SK-N-SH (cell line): ENCODE data around the gene ZNF496. TPM values are rescaled to one million over a fixed set of nuclear protein-coding genes. Genes with fewer than 3 reads are reported as not detected.

Experiments used
- CTCF ChIA-PET: fragments of 300-600, 350-600 bp; formaldehyde crosslinking; extraction: SDS; loops from one replicate; lab custom pipeline; 2021; lab: Yijun Ruan, JAX
- POLR2A ChIA-PET: fragments of 350-600 bp; sonication (Branson Sonifier 250); formaldehyde crosslinking; extraction: SDS; loops from one replicate; lab custom pipeline; 2020; ENCODE audit warnings: antibody characterized with exemption, inconsistent platforms; lab: Yijun Ruan, JAX
- DNase-seq: peaks from one replicate; pipeline ENCODE4 v3.0.0; 2012
- H2AFZ ChIP-seq: fragments of 200-600 bp; sonication (generic); 2 replicates; pipeline ENCODE4 v1.8.1; 2016; ENCODE audit warnings: antibody characterized with exemption, mild to moderate bottlenecking, low read depth
- H3F3A ChIP-seq: fragments of 200-600 bp; sonication (generic); replicated peaks from 2 replicates; pipeline ENCODE3; 2016; ENCODE audit warnings: antibody characterized with exemption, mild to moderate bottlenecking; ENCODE audit not compliant: insufficient read depth
- H3K27ac ChIP-seq, 2 experiments: fragments of 200-500 bp in 1 of 2; fragments of 200-600 bp in 1 of 2; sonication (Bioruptor generic) in 1 of 2; sonication (generic), shearing (Covaris generic) in 1 of 2; 2 replicates each; pipeline versions ENCODE4 v1.5.1 to v1.6.1; 2014 to 2016; ENCODE audit warnings: low read depth in 2 of 2, inconsistent platforms in 1 of 2, low read length in 1 of 2, mild to moderate bottlenecking in 1 of 2, mixed read lengths in 1 of 2
- H3K27me3 ChIP-seq: fragments of 200-600 bp; sonication (generic), shearing (Covaris generic); 2 replicates; pipeline ENCODE4 v1.6.1; 2016; ENCODE audit warnings: mixed run types; ENCODE audit not compliant: insufficient read depth
- H3K36me3 ChIP-seq, 2 experiments: fragments of 200-500 bp in 1 of 2; fragments of 200-600 bp in 1 of 2; sonication (Bioruptor generic) in 1 of 2; sonication (generic) in 1 of 2; replicated peaks in 1 of 2; 2 replicates each; pipeline versions ENCODE3 to v1.5.1; 2014 to 2016; ENCODE audit warnings: low read length in 1 of 2, mild to moderate bottlenecking in 1 of 2; ENCODE audit not compliant: insufficient read depth in 2 of 2, control insufficient read depth in 1 of 2
- H3K4me1 ChIP-seq, 2 experiments: fragments of 200-500 bp in 1 of 2; fragments of 200-600 bp in 1 of 2; sonication (Bioruptor generic) in 1 of 2; sonication (generic), shearing (Covaris generic) in 1 of 2; 2 replicates each; pipeline versions ENCODE4 v1.5.1 to v1.6.1; 2014 to 2016; ENCODE audit warnings: low read depth in 1 of 2, low read length in 1 of 2, mixed run types in 1 of 2; ENCODE audit not compliant: insufficient read depth in 2 of 2, control insufficient read depth in 1 of 2
- H3K4me2 ChIP-seq: fragments of 200-600 bp; sonication (generic), shearing (Covaris generic); 2 replicates; pipeline ENCODE4 v1.6.1; 2017; ENCODE audit warnings: mixed run types
- H3K4me3 ChIP-seq, 2 experiments: fragments of 200-500 bp in 1 of 2; fragments of 200-600 bp in 1 of 2; sonication (Bioruptor generic) in 1 of 2; sonication (generic), shearing (Covaris generic) in 1 of 2; 2 replicates each; pipeline versions ENCODE4 v1.5.1 to v1.8.1; 2014 to 2016; ENCODE audit warnings: low read depth in 2 of 2, inconsistent platforms in 1 of 2, low read length in 1 of 2, mild to moderate bottlenecking in 1 of 2, mixed read lengths in 1 of 2, moderate library complexity in 1 of 2
- H3K79me2 ChIP-seq: fragments of 200-600 bp; sonication (generic); 2 replicates; pipeline ENCODE4 v1.8.1; 2017; ENCODE audit warnings: mild to moderate bottlenecking; ENCODE audit not compliant: insufficient read depth
- H3K9ac ChIP-seq: fragments of 200-600 bp; sonication (generic); 2 replicates; pipeline ENCODE4 v1.6.1; 2017; ENCODE audit warnings: mixed run types
- H3K9me2 ChIP-seq: fragments of 200-600 bp; sonication (generic); 2 replicates; pipeline ENCODE4 v1.6.1; 2017; ENCODE audit warnings: mixed run types
- H3K9me3 ChIP-seq: fragments of 200-600 bp; sonication (generic); 2 replicates; pipeline ENCODE4 v1.6.1; 2017; ENCODE audit warnings: mixed run types, mild to moderate bottlenecking, moderate library complexity
- H4K20me1 ChIP-seq: fragments of 200-600 bp; sonication (generic); 2 replicates; pipeline ENCODE4 v1.6.1; 2017; ENCODE audit warnings: mild to moderate bottlenecking, mixed run types; ENCODE audit not compliant: insufficient read depth
- CHD2 ChIP-seq: fragments of 150-350 bp; IDR thresholded peaks from 2 replicates; pipeline ENCODE4 v1.6.1; 2018; ENCODE audit warnings: low read length; ENCODE audit not compliant: partially characterized antibody
- CTCF ChIP-seq: fragments of 200-600 bp; sonication (generic); IDR thresholded peaks from 2 replicates; pipeline ENCODE4 v1.6.1; 2017; ENCODE audit warnings: antibody characterized with exemption, mild to moderate bottlenecking, moderate library complexity
- FOSL2 ChIP-seq: IDR thresholded peaks from 2 replicates; pipeline ENCODE4 v1.4.0; 2012; ENCODE audit warnings: low read depth, mild to moderate bottlenecking, moderate library complexity, borderline replicate concordance
- FOXJ3 ChIP-seq: sonication (generic); formaldehyde crosslinking; IDR thresholded peaks from 2 replicates; pipeline ENCODE4 v1.5.1; 2020; ENCODE audit warnings: mild to moderate bottlenecking, missing genetic modification reagents
- GATA2 ChIP-seq: sonication (generic); formaldehyde crosslinking; IDR thresholded peaks from 2 replicates; pipeline ENCODE4 v1.5.0; 2020; ENCODE audit warnings: mild to moderate bottlenecking, missing genetic modification reagents
- JUND ChIP-seq: IDR thresholded peaks from 2 replicates; pipeline ENCODE4 v1.4.0; 2012
- MAX ChIP-seq: IDR thresholded peaks from 2 replicates; pipeline ENCODE4 v1.4.0; 2012; ENCODE audit warnings: low read depth
- MEF2A ChIP-seq: IDR thresholded peaks from 2 replicates; pipeline ENCODE4 v1.4.0; 2012; ENCODE audit warnings: low read depth, borderline replicate concordance
- PBX3 ChIP-seq: IDR thresholded peaks from 2 replicates; pipeline ENCODE4; 2012
- POLR2AphosphoS5 ChIP-seq: IDR thresholded peaks from 2 replicates; pipeline ENCODE4 v1.6.1; 2012; ENCODE audit warnings: low read depth, low read length
- RAD21 ChIP-seq: IDR thresholded peaks from 2 replicates; pipeline ENCODE4 v1.6.1; 2012; ENCODE audit warnings: mild to moderate bottlenecking, low read length
- RFX5 ChIP-seq: IDR thresholded peaks from 2 replicates; pipeline ENCODE4 v1.6.1; 2012; ENCODE audit warnings: mild to moderate bottlenecking, improper control_type of control experiment, low read length
- RXRA ChIP-seq: IDR thresholded peaks from 2 replicates; pipeline ENCODE4 v1.4.0; 2012; ENCODE audit warnings: low read depth, mild to moderate bottlenecking, borderline replicate concordance
- SIN3A ChIP-seq: IDR thresholded peaks from 2 replicates; pipeline ENCODE4 v1.6.1; 2012; ENCODE audit warnings: low read depth, mild to moderate bottlenecking, low read length, moderate library complexity, borderline replicate concordance
- TEAD4 ChIP-seq: IDR thresholded peaks from 2 replicates; pipeline ENCODE4 v1.4.0; 2012; ENCODE audit warnings: mild to moderate bottlenecking, borderline replicate concordance; ENCODE audit not compliant: insufficient read depth
- ZBTB33 ChIP-seq: IDR thresholded peaks from 2 replicates; pipeline ENCODE4 v1.4.0; 2012; ENCODE audit warnings: low read depth, borderline replicate concordance
- WGBS: methylation state at CpG from one replicate; pipeline ENCODE4 v1.1.6; 2017; ENCODE audit warnings: low lambda C conversion rate; 5-methylcytosine and 5-hydroxymethylcytosine counted together
- polyA plus RNA-seq, 3 experiments: library from polyadenylated mRNA; depleted of rRNA; stranded (reverse); fragments of >200 nt; gene quantifications; 2 replicates each; pipeline ENCODE4 v1.2.3, GENCODE V29; 2012
- TF ChIP-seq, protein P1 (sequence below): fragments of 150-350 bp; IDR thresholded peaks from 2 replicates; pipeline ENCODE4 v1.6.1; 2016; ENCODE audit warnings: mild to moderate bottlenecking, low read depth, low read length
- TF ChIP-seq, protein P2 (sequence below): fragments of 150-350 bp; IDR thresholded peaks from 2 replicates; pipeline ENCODE4 v1.6.1; 2017; ENCODE audit warnings: antibody characterized with exemption, low read length, low read depth, borderline replicate concordance

The ZNF496 gene
- polyA plus RNA-seq, 1 of the 3 experiments (the other 2 are of a cell fraction) = 23.2 TPM

- no peaks in the 10 kb centered on the region for H3K4me1 ChIP-seq
- no peak overlapping the region for H3K4me2 ChIP-seq
- CTCF ChIA-PET = no interaction called here
- TF ChIP-seq GATA2 = no peak
- TF ChIP-seq TEAD4 = no peak
- no peak for TF ChIP-seq ZBTB33
- TF ChIP-seq FOXJ3 (CRISPR knock-in tag) = no peak
- TF ChIP-seq PBX3 = no peak
- no peak for TF ChIP-seq FOSL2
- no peak for TF ChIP-seq MEF2A
- no peak for TF ChIP-seq POLR2AphosphoS5
- TF ChIP-seq SIN3A = no peak
- no peak for TF ChIP-seq RFX5
- TF ChIP-seq RXRA = no peak
- TF ChIP-seq RAD21 = no peak
- no peak for TF ChIP-seq JUND
- TF ChIP-seq MAX = no peak
- TF ChIP-seq CTCF = no peak
- TF ChIP-seq, protein P1, sequence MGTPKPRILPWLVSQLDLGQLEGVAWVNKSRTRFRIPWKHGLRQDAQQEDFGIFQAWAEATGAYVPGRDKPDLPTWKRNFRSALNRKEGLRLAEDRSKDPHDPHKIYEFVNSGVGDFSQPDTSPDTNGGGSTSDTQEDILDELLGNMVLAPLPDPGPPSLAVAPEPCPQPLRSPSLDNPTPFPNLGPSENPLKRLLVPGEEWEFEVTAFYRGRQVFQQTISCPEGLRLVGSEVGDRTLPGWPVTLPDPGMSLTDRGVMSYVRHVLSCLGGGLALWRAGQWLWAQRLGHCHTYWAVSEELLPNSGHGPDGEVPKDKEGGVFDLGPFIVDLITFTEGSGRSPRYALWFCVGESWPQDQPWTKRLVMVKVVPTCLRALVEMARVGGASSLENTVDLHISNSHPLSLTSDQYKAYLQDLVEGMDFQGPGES = no peak
- no peak for TF ChIP-seq CHD2
- TF ChIP-seq, protein P2, sequence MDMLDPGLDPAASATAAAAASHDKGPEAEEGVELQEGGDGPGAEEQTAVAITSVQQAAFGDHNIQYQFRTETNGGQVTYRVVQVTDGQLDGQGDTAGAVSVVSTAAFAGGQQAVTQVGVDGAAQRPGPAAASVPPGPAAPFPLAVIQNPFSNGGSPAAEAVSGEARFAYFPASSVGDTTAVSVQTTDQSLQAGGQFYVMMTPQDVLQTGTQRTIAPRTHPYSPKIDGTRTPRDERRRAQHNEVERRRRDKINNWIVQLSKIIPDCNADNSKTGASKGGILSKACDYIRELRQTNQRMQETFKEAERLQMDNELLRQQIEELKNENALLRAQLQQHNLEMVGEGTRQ = no peak
- WGBS = 86% methylated on average over 8 of the region's 8 CpGs
- H4K20me1 ChIP-seq = no peaks in the 10 kb centered on the region
- no peak overlapping the region for H3K27ac ChIP-seq
- DNase-seq = no peak
- H3K9me3 ChIP-seq = no peaks in the 10 kb centered on the region
- no peak overlapping the region for H3K4me3 ChIP-seq
- no peaks in the 10 kb centered on the region for H3K79me2 ChIP-seq
- H3K27me3 ChIP-seq = no peaks in the 10 kb centered on the region
- H2AFZ ChIP-seq = no peak overlapping the region
- no peak overlapping the region for H3K9ac ChIP-seq
- POLR2A ChIA-PET = no interaction called here
- H3K36me3 ChIP-seq = peaks cover 4 to 23% of the 10 kb centered on the region in 2 experiments
- H3F3A ChIP-seq = no peaks in the 10 kb centered on the region
- H3K9me2 ChIP-seq = no peaks in the 10 kb centered on the region
These were observed 35.0 kb downstream of the ZNF496 start for GRCh38 chr1:247296599-247297180.
